GM12892 (cell line): ENCODE measurements around the gene SEMA3F.

Experiments used
- POLR2A ChIP-seq: IDR thresholded peaks from 2 replicates; pipeline ENCODE4 v1.6.1; 2011; ENCODE audit warnings: low read depth, low read length, control low read depth
- POLR2AphosphoS5 ChIP-seq: IDR thresholded peaks from 2 replicates; pipeline ENCODE4 v1.6.1; 2011; ENCODE audit warnings: low read depth, low read length, control low read depth
- TAF1 ChIP-seq: IDR thresholded peaks from 2 replicates; pipeline ENCODE4 v1.6.1; 2011; ENCODE audit warnings: low read depth, mild to moderate bottlenecking, control low read depth, low read length, borderline replicate concordance

DNA sequence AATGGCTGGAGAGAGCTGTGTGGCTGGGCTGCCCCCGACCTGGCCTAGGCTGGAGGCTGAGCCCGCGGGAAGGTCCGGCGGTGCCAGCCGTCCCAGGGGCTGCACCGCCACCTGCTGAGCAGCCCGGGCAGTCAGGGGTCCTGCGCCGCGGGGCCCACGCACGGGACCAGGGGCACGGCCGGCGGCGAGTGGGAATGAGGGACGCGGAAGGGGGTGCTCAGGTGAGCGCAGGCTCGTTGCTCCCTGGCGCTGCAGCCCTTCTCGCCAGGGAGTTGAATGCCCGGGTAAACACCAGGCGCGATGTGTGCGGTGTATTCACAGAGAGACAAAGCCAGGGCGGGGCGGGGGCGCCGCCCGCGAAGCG is 666 bp upstream of the SEMA3F start:
- TF ChIP-seq POLR2AphosphoS5, result no peak
- no peak for TF ChIP-seq POLR2A
- TF ChIP-seq TAF1, result no peak
